ENCODE data around the gene CAP2.
A peak's percentile ranks its signal among the peaks of the same experiment; 100 is the strongest.

CAP2 gene

GRCh38 chr6:17490724-17491123 is 97.3 kb downstream of the CAP2 start:
- TF ChIP-seq ZFX (IDR thresholded peaks at IDR 0.05) (no peak), CTCF (conservative IDR thresholded peaks at IDR 0.05) (no peak)
- peak overlapping the region; percentile 82 for H3K27ac ChIP-seq

- peak overlapping the region; percentile 100 for H3K27ac ChIP-seq
- TF ChIP-seq CTCF (conservative IDR thresholded peaks at IDR 0.05): no peak
- no peak for TF ChIP-seq ZFX (IDR thresholded peaks at IDR 0.05)
Measured at GRCh38 chr6:17491416-17492142, 98.2 kb downstream of the CAP2 start.

GRCh38 chr6:17492350-17492749 is 99.0 kb downstream of the CAP2 start:
- TF ChIP-seq CTCF (conservative IDR thresholded peaks at IDR 0.05): no peak
- no peak for TF ChIP-seq ZFX (IDR thresholded peaks at IDR 0.05)
- H3K27ac ChIP-seq: peak overlapping the region; percentile 100

- peak overlapping the region; percentile 84 for H3K27ac ChIP-seq
- no peak for TF ChIP-seq ZFX (IDR thresholded peaks at IDR 0.05)
- TF ChIP-seq CTCF (conservative IDR thresholded peaks at IDR 0.05): no peak
Measured at GRCh38 chr6:17493286-17493685, 99.9 kb downstream of the CAP2 start.

- TF ChIP-seq ZFX (IDR thresholded peaks at IDR 0.05) (no peak), CTCF (conservative IDR thresholded peaks at IDR 0.05) (no peak)
- peak overlapping the region; percentile 84 for H3K27ac ChIP-seq
Measured at GRCh38 chr6:17494177-17494576, 100.8 kb downstream of the CAP2 start.

GRCh38 chr6:17494919-17495318 is 101.5 kb downstream of the CAP2 start:
- TF ChIP-seq ZFX (IDR thresholded peaks at IDR 0.05) (no peak), CTCF (conservative IDR thresholded peaks at IDR 0.05) (no peak)
- H3K27ac ChIP-seq: peak overlapping the region; percentile 47; the same call in 1 of the 2 replicates

GRCh38 chr6:17497535-17498095 is 104.2 kb downstream of the CAP2 start:
- no peak overlapping the region for H3K27ac ChIP-seq
- TF ChIP-seq ZFX (IDR thresholded peaks at IDR 0.05): no peak

GRCh38 chr6:17501442-17501841 is 108.0 kb downstream of the CAP2 start:
- no peak for TF ChIP-seq CTCF (conservative IDR thresholded peaks at IDR 0.05)
- TF ChIP-seq ZFX (IDR thresholded peaks at IDR 0.05): no peak
- H3K27ac ChIP-seq: peak overlapping the region; percentile 86; the same call in 1 of the 2 replicates
